GM23338 (cell line): ENCODE results near the gene RGS19.

ENCODE experiments used
- CREB1 ChIP-seq: fragments of 250-450 bp; sonication (Bioruptor Pico); IDR thresholded peaks from 2 replicates; pipeline ENCODE4 v1.5.0; 2020; ENCODE audit warnings: low read depth, mild to moderate bottlenecking, moderate library complexity
- CTCF ChIP-seq, 2 experiments: fragments of 200-600 bp in 1 of 2; sonication (generic) in 1 of 2; conservative IDR thresholded peaks; 2 replicates each; pipeline versions ENCODE4 v1.5.1 to v1.6.1; 2016 to 2017; ENCODE audit warnings: antibody characterized with exemption in 2 of 2, low read depth in 2 of 2, mild to moderate bottlenecking in 2 of 2, moderate library complexity in 1 of 2
- ETS1 ChIP-seq: IDR thresholded peaks from 2 replicates; pipeline ENCODE4 v1.6.1; 2016; ENCODE audit warnings: antibody characterized with exemption
- EZH2 ChIP-seq: fragments of 200-600 bp; sonication (generic); IDR thresholded peaks from one replicate; pipeline ENCODE4 v1.8.0; 2017; ENCODE audit warnings: antibody characterized with exemption, mild to moderate bottlenecking, low read depth; ENCODE audit not compliant: unreplicated experiment
- EZH2phosphoT487 ChIP-seq: fragments of 200-600 bp; sonication (generic); IDR thresholded peaks from one replicate; pipeline ENCODE4 v1.8.1; 2018; ENCODE audit warnings: antibody characterized with exemption; ENCODE audit not compliant: unreplicated experiment
- JUNB ChIP-seq: IDR thresholded peaks from one replicate; pipeline ENCODE4 v1.6.1; 2016; ENCODE audit warnings: antibody characterized with exemption; ENCODE audit not compliant: unreplicated experiment
- NANOG ChIP-seq: IDR thresholded peaks from 2 replicates; pipeline ENCODE4 v1.6.1; 2016; ENCODE audit warnings: antibody characterized with exemption, borderline replicate concordance
- POLR2AphosphoS5 ChIP-seq: IDR thresholded peaks from 2 replicates; pipeline ENCODE4 v1.6.1; 2016; ENCODE audit warnings: antibody characterized with exemption, low read depth
- REST ChIP-seq: IDR thresholded peaks from one replicate; pipeline ENCODE4 v1.6.1; 2018; ENCODE audit warnings: antibody characterized with exemption; ENCODE audit not compliant: unreplicated experiment

GRCh38 chr20:64082820-64083377 lies 3.6 kb upstream of the RGS19 start:
- no peak for TF ChIP-seq CTCF (conservative IDR thresholded peaks at IDR 0.05; ENCODE audit: low read depth in 2 of 2)
- TF ChIP-seq EZH2: no peak
- TF ChIP-seq REST: no peak
- no peak for TF ChIP-seq EZH2phosphoT487
- no peak for TF ChIP-seq POLR2AphosphoS5
- no peak for TF ChIP-seq CREB1
- no peak for TF ChIP-seq NANOG
- TF ChIP-seq ETS1: no peak
- TF ChIP-seq JUNB: no peak
